Panc1 (cell line): Measurements from ENCODE around the gene PARVB. TPM values are rescaled to one million over a fixed set of nuclear protein-coding genes. Genes with fewer than 3 reads are reported as not detected.

Experiments
- ATAC-seq: fragments of 200-7000 bp; cut with Tn5 transposase; 2 replicates; pipeline ENCODE4 v1.9.1; 2020; ENCODE audit warnings: mild to moderate bottlenecking, moderate library complexity
- BruUV-seq: library from RNA; stranded (reverse); fragments of 400-500 nt; replicated peaks from 2 replicates; lab custom pipeline; 2021; lab: Mats Ljungman, UMichigan
- CTCF ChIA-PET: fragments of 300-600 bp; sonication (Branson Sonifier 250); formaldehyde crosslinking; loops from one replicate; lab custom pipeline; 2022; ENCODE audit warnings: antibody characterized with exemption; lab: Charles Lee
- POLR2A ChIA-PET: fragments of 300-600 bp; sonication (Branson Sonifier 250); formaldehyde crosslinking; loops from one replicate; lab custom pipeline; 2022; ENCODE audit warnings: antibody characterized with exemption; lab: Charles Lee
- DNase-seq: peaks from one replicate; pipeline ENCODE4 v3.0.0-alpha.2; 2010; ENCODE audit warnings: low read depth, low spot score
- H3K27ac ChIP-seq: 2 replicates; pipeline ENCODE4 v1.5.1; 2011; ENCODE audit warnings: mild to moderate bottlenecking, low read length, inconsistent platforms
- H3K27me3 ChIP-seq: fragments of 200-500 bp; sonication (Bioruptor generic); 2 replicates; pipeline ENCODE4 v1.6.0; 2014; ENCODE audit warnings: low read length, inconsistent platforms; ENCODE audit not compliant: control insufficient read depth, insufficient read depth
- H3K36me3 ChIP-seq: fragments of 200-500 bp; sonication (Bioruptor generic); 2 replicates; pipeline ENCODE4 v1.5.1; 2014; ENCODE audit warnings: inconsistent platforms, mild to moderate bottlenecking, low read length, moderate library complexity; ENCODE audit not compliant: control insufficient read depth, insufficient read depth
- H3K4me1 ChIP-seq: 2 replicates; pipeline ENCODE4 v1.5.1; 2011; ENCODE audit warnings: inconsistent platforms, mild to moderate bottlenecking, low read length, moderate library complexity; ENCODE audit not compliant: control insufficient read depth, insufficient read depth
- H3K4me3 ChIP-seq, 2 experiments: 2 replicates each; pipeline ENCODE4 v1.5.1; 2011 to 2012; ENCODE audit warnings: low read depth in 2 of 2, low read length in 2 of 2, mild to moderate bottlenecking in 2 of 2, inconsistent platforms in 1 of 2, moderate library complexity in 1 of 2
- H3K9me3 ChIP-seq: fragments of 200-500 bp; sonication (Bioruptor generic); 2 replicates; pipeline ENCODE4 v1.5.1; 2014; ENCODE audit warnings: low read depth, mild to moderate bottlenecking, inconsistent platforms, low read length, moderate library complexity; ENCODE audit not compliant: control insufficient read depth, insufficient read depth
- POLR2AphosphoS5 ChIP-seq: IDR thresholded peaks from 2 replicates; pipeline ENCODE4 v1.6.1; 2012; ENCODE audit warnings: mild to moderate bottlenecking, low read depth, low read length, moderate library complexity
- SIN3A ChIP-seq: IDR thresholded peaks from 2 replicates; pipeline ENCODE4 v1.6.1; 2012; ENCODE audit warnings: low read depth, mild to moderate bottlenecking, low read length, moderate library complexity, borderline replicate concordance; ENCODE audit not compliant: insufficient read depth
- TCF7L2 ChIP-seq: IDR thresholded peaks from 2 replicates; pipeline ENCODE4 v1.6.1; 2011; ENCODE audit warnings: mild to moderate bottlenecking, low read depth, low read length, inconsistent platforms
- in situ Hi-C: cut with HindIII; loops from 2 replicates; pipeline ENCODE4 v1.10.0; 2016; ENCODE audit warnings: low sequenced_read_pairs, low pct_unique_long_range_greater_than_20kb
- intact Hi-C: fragments of 100-400 bp; cut with micrococcal nuclease; formaldehyde crosslinking; loops from one replicate; pipeline ENCODE4 v1.10.0; 2022; ENCODE audit not compliant: unreplicated experiment
- total RNA-seq: library from RNA; stranded (reverse); gene quantifications from one replicate; pipeline ENCODE4 v1.2.1, GENCODE V29; 2021; ENCODE audit not compliant: unreplicated experiment
- TF ChIP-seq, protein P1 (sequence below), 2 experiments: IDR thresholded peaks; 2 replicates each; pipeline ENCODE4 v1.6.1; 2011 to 2012; ENCODE audit warnings: low read depth in 2 of 2, control low read depth in 1 of 2, low read length in 1 of 2, mild to moderate bottlenecking in 1 of 2, moderate library complexity in 1 of 2; ENCODE audit not compliant: insufficient read depth in 1 of 2
- TF ChIP-seq, protein P2 (sequence below): fragments of 450-650 bp; IDR thresholded peaks from 2 replicates; pipeline ENCODE4 v1.5.1; 2017; ENCODE audit warnings: mild to moderate bottlenecking

PARVB gene
- total RNA-seq, 1 experiment from 2014 or later = 28.1 TPM

DNA sequence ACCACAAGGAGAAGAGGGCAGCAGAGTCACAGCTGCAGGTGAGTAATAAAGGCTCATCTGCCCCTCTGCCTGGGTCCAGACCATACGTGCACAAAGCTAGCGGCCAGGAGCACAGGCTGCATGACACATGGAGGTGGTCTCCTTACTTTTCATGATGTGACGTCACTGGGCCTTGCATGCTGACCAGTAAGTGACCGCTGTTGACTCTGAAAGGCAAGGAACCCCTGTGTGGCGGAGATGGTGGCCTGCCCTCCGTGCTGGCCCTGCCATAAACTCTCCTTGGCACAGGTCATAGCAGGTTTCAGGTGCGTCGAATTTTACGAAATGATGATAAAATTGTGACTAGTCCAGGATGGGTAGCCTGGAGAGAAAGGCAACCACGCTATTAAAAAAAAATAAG, 149.1 kb downstream of the PARVB start:
- H3K27ac ChIP-seq = no peak overlapping the region
- CTCF ChIA-PET = interaction anchor here (0.6 kb wide), 1 partner anchor 179 kb away, joined by 3 read pairs; no protein-coding TSS in a partner anchor
- in situ Hi-C loops = no loop called here

DNA sequence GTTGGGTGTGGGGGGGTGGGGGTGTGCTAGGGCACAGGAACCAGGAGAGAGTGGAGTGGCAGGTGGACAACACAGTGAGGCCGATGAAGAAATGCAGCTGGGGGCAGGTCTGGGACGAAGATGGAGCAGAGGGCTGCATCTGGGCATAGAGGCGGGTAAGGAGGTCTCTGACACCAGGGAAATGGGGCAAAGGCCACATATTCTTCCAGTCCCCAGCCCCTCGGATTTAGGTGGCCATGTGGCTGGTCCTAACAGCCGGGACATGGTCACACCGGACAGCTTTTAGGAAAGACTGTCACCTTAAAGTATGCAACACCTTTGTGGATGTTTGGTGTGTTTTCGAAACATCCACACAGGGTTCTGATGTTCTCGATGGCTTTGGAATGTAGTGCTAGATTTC, 151.6 kb downstream of the PARVB start:
- BruUV-seq = no TSS peak
- ChIA-PET CTCF (no interaction called here), POLR2A (no interaction called here)
- intact Hi-C loops (no loop called here), in situ Hi-C loops (no loop called here)
- no peak for DNase-seq
- TF ChIP-seq TCF7L2 = no peak
- TF ChIP-seq, protein P1, sequence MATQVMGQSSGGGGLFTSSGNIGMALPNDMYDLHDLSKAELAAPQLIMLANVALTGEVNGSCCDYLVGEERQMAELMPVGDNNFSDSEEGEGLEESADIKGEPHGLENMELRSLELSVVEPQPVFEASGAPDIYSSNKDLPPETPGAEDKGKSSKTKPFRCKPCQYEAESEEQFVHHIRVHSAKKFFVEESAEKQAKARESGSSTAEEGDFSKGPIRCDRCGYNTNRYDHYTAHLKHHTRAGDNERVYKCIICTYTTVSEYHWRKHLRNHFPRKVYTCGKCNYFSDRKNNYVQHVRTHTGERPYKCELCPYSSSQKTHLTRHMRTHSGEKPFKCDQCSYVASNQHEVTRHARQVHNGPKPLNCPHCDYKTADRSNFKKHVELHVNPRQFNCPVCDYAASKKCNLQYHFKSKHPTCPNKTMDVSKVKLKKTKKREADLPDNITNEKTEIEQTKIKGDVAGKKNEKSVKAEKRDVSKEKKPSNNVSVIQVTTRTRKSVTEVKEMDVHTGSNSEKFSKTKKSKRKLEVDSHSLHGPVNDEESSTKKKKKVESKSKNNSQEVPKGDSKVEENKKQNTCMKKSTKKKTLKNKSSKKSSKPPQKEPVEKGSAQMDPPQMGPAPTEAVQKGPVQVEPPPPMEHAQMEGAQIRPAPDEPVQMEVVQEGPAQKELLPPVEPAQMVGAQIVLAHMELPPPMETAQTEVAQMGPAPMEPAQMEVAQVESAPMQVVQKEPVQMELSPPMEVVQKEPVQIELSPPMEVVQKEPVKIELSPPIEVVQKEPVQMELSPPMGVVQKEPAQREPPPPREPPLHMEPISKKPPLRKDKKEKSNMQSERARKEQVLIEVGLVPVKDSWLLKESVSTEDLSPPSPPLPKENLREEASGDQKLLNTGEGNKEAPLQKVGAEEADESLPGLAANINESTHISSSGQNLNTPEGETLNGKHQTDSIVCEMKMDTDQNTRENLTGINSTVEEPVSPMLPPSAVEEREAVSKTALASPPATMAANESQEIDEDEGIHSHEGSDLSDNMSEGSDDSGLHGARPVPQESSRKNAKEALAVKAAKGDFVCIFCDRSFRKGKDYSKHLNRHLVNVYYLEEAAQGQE (IDR thresholded peaks at IDR 0.05; ENCODE audit: insufficient read depth in 1 of 2, low read depth in 2 of 2, low read length in 1 of 2) = no peak
- TF ChIP-seq, protein P2, sequence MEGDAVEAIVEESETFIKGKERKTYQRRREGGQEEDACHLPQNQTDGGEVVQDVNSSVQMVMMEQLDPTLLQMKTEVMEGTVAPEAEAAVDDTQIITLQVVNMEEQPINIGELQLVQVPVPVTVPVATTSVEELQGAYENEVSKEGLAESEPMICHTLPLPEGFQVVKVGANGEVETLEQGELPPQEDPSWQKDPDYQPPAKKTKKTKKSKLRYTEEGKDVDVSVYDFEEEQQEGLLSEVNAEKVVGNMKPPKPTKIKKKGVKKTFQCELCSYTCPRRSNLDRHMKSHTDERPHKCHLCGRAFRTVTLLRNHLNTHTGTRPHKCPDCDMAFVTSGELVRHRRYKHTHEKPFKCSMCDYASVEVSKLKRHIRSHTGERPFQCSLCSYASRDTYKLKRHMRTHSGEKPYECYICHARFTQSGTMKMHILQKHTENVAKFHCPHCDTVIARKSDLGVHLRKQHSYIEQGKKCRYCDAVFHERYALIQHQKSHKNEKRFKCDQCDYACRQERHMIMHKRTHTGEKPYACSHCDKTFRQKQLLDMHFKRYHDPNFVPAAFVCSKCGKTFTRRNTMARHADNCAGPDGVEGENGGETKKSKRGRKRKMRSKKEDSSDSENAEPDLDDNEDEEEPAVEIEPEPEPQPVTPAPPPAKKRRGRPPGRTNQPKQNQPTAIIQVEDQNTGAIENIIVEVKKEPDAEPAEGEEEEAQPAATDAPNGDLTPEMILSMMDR = no peak
- no peak for TF ChIP-seq POLR2AphosphoS5
- TF ChIP-seq SIN3A = no peak
- no peaks in the 10 kb centered on the region for H3K4me1 ChIP-seq
- no peaks in the 10 kb centered on the region for H3K36me3 ChIP-seq
- H3K27me3 ChIP-seq = no peaks in the 10 kb centered on the region
- no peak overlapping the region for H3K27ac ChIP-seq
- no peak overlapping the region for H3K4me3 ChIP-seq
- H3K9me3 ChIP-seq = no peaks in the 10 kb centered on the region
- no peak for ATAC-seq

More for the DNA sequence above, 149.1 kb downstream of the PARVB start:
- Histone ChIP-seq H3K27me3 (no peaks in the 10 kb centered on the region), H3K36me3 (no peaks in the 10 kb centered on the region), H3K9me3 (no peaks in the 10 kb centered on the region), H3K4me3 (no peak overlapping the region), H3K4me1 (no peaks in the 10 kb centered on the region)
- DNase-seq (no peak), ATAC-seq (no peak)
- BruUV-seq = no TSS peak
- POLR2A ChIA-PET = no interaction called here
- intact Hi-C loops = no loop called here
- no peak for TF ChIP-seq TCF7L2
- TF ChIP-seq SIN3A = no peak
- TF ChIP-seq, protein P2 = no peak
- TF ChIP-seq, protein P1 (IDR thresholded peaks at IDR 0.05; ENCODE audit: insufficient read depth in 1 of 2, low read depth in 2 of 2, low read length in 1 of 2) = no peak
- no peak for TF ChIP-seq POLR2AphosphoS5
